HEK293 (cell line): ENCODE data around the gene DLG1.
"Not testable (repeated sequence)": the region's sequence is repeated elsewhere in the genome, so short reads cannot be mapped to it uniquely, and the experiment has no call there.

Source experiments
- CTCF ChIA-PET: fragments of 350-600 bp; formaldehyde crosslinking; extraction: SDS; loops from one replicate; lab custom pipeline; 2021; ENCODE audit warnings: antibody characterized with exemption; lab: Yijun Ruan, JAX
- POLR2A ChIA-PET: fragments of 300-600 bp; formaldehyde crosslinking; extraction: SDS; loops from one replicate; lab custom pipeline; 2020; ENCODE audit warnings: antibody characterized with exemption, inconsistent platforms; lab: Yijun Ruan, JAX
- H3K27ac ChIP-seq: fragments of 200-500 bp; sonication (Bioruptor generic); 2 replicates; pipeline ENCODE4 v1.5.1; 2014; ENCODE audit warnings: low read depth, low read length, control low read depth, inconsistent platforms; ENCODE audit errors: extremely low read depth
- H3K36me3 ChIP-seq, 2 experiments: fragments of 200-500 bp in 1 of 2; sonication (Bioruptor generic) in 1 of 2; 1 replicate in 1 of 2; 2 replicates in 1 of 2; pipeline ENCODE4 v1.5.1; 2014 to 2017; ENCODE audit warnings: inconsistent platforms in 2 of 2, low read length in 2 of 2; ENCODE audit not compliant: control insufficient read depth in 2 of 2, insufficient read depth in 1 of 2
- H3K4me1 ChIP-seq: fragments of 200-500 bp; sonication (Bioruptor generic); 2 replicates; pipeline ENCODE4 v1.5.1; 2014; ENCODE audit warnings: mild to moderate bottlenecking, low read length, inconsistent platforms; ENCODE audit not compliant: control insufficient read depth, insufficient read depth
- H3K4me3 ChIP-seq: 2 replicates; pipeline ENCODE4 v1.5.1; 2011; ENCODE audit warnings: low read depth, mild to moderate bottlenecking, control low read depth, low read length, moderate library complexity
- H3K9me3 ChIP-seq: fragments of 200-500 bp; sonication (Bioruptor generic); 2 replicates; pipeline ENCODE4 v1.5.1; 2014; ENCODE audit warnings: low read depth, low read length, inconsistent platforms; ENCODE audit not compliant: control insufficient read depth, insufficient read depth
- KLF16 ChIP-seq: fragments of 450-650 bp; formaldehyde crosslinking; IDR thresholded peaks from 2 replicates; pipeline ENCODE4 v1.5.1; 2017; ENCODE audit warnings: missing biosample characterization, missing genetic modification characterization
- SCRT2 ChIP-seq: fragments of 450-650 bp; formaldehyde crosslinking; IDR thresholded peaks from 2 replicates; pipeline ENCODE4 v1.5.1; 2016; ENCODE audit warnings: missing biosample characterization, missing genetic modification characterization
- ZNF155 ChIP-seq: fragments of 450-650 bp; formaldehyde crosslinking; IDR thresholded peaks from 2 replicates; pipeline ENCODE4 v1.5.1; 2016; ENCODE audit warnings: missing biosample characterization, missing genetic modification characterization
- ZNF223 ChIP-seq: fragments of 450-650 bp; formaldehyde crosslinking; IDR thresholded peaks from 2 replicates; pipeline ENCODE4 v1.5.1; 2016; ENCODE audit warnings: missing biosample characterization, missing genetic modification characterization
- ZNF23 ChIP-seq: fragments of 450-650 bp; formaldehyde crosslinking; IDR thresholded peaks from 2 replicates; pipeline ENCODE4 v1.5.1; 2016; ENCODE audit warnings: missing biosample characterization, missing genetic modification characterization, borderline replicate concordance
- ZNF24 ChIP-seq: fragments of 450-650 bp; formaldehyde crosslinking; IDR thresholded peaks from 2 replicates; pipeline ENCODE4 v1.5.1; 2016; ENCODE audit warnings: missing biosample characterization, missing genetic modification characterization
- ZNF280D ChIP-seq: fragments of 450-650 bp; formaldehyde crosslinking; IDR thresholded peaks from 2 replicates; pipeline ENCODE4 v1.5.1; 2016; ENCODE audit warnings: missing biosample characterization, missing genetic modification characterization
- ZNF335 ChIP-seq: fragments of 450-650 bp; formaldehyde crosslinking; conservative IDR thresholded peaks from 2 replicates; pipeline ENCODE4 v1.5.1; 2016; ENCODE audit warnings: missing biosample characterization, missing genetic modification characterization
- ZNF555 ChIP-seq: fragments of 450-650 bp; formaldehyde crosslinking; conservative IDR thresholded peaks from 2 replicates; pipeline ENCODE4 v1.5.1; 2017; ENCODE audit warnings: missing biosample characterization, mild to moderate bottlenecking, missing genetic modification characterization, inconsistent platforms
- ZNF629 ChIP-seq: fragments of 450-650 bp; formaldehyde crosslinking; IDR thresholded peaks from 2 replicates; pipeline ENCODE4 v1.5.1; 2017; ENCODE audit warnings: missing biosample characterization, missing genetic modification characterization
- TF ChIP-seq, protein P1 (sequence below): fragments of 450-650 bp; formaldehyde crosslinking; IDR thresholded peaks from 2 replicates; pipeline ENCODE4 v1.5.1; 2017; ENCODE audit warnings: missing biosample characterization, missing genetic modification characterization
- TF ChIP-seq, protein P2 (sequence below): fragments of 450-650 bp; formaldehyde crosslinking; IDR thresholded peaks from 2 replicates; pipeline ENCODE4 v1.5.1; 2016; ENCODE audit warnings: missing biosample characterization, missing genetic modification characterization
- TF ChIP-seq, protein P3 (sequence below): fragments of 450-650 bp; formaldehyde crosslinking; IDR thresholded peaks from 2 replicates; pipeline ENCODE4 v1.5.1; 2016; ENCODE audit warnings: missing biosample characterization, missing genetic modification characterization
- TF ChIP-seq, protein P4 (sequence below): fragments of 450-650 bp; formaldehyde crosslinking; IDR thresholded peaks from 2 replicates; pipeline ENCODE4 v1.5.1; 2016; ENCODE audit warnings: missing biosample characterization, missing genetic modification characterization

Gene DLG1

DNA sequence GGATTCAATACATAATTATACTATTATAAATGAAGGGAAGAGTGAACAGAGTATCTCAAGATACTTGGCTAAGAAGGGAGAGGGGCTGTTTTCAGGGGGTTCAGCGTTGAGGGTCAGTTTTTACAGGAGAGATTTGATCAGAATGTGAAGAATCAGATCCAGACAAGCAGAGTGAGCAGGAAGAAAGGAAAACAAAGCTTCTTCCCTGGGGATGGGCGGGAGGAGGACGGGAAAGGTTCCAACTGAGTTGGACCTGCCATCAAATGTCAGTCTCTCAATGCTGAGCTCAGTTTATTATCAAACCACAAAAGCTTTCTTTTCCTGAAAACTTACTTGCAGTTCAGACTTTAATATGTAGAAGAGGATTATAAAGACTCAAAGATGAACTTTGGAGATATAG, 262.8 kb downstream of the DLG1 start (continued):
- TF ChIP-seq, protein P1, sequence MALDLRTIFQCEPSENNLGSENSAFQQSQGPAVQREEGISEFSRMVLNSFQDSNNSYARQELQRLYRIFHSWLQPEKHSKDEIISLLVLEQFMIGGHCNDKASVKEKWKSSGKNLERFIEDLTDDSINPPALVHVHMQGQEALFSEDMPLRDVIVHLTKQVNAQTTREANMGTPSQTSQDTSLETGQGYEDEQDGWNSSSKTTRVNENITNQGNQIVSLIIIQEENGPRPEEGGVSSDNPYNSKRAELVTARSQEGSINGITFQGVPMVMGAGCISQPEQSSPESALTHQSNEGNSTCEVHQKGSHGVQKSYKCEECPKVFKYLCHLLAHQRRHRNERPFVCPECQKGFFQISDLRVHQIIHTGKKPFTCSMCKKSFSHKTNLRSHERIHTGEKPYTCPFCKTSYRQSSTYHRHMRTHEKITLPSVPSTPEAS (tag by site-specific recombination), result no peak
- TF ChIP-seq KLF16 (no peak), ZNF155 (tag by site-specific recombination) (no peak)

DNA sequence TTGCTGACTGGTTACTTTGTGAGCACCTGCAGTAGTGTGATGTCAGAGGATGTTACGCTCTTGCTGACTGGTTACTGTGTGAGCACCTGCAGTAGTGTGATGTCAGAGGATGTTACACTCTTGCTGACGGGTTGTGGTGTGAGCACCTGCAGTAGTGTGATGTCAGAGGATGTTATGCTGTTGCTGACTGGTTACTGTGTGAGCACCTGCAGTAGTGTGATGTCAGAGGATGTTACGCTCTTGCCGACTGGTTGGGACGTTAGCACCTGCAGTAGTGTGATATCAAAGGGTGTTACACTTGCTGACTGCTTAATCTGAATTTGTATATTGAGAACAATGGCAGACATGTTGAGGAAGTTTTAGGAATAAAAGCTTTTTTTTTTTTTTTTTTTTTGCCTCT, 263.6 kb downstream of the DLG1 start:
- CTCF ChIA-PET, H3K27ac ChIP-seq, H3K4me3 ChIP-seq, H3K9me3 ChIP-seq, H3K4me1 ChIP-seq, H3K36me3 ChIP-seq: not testable (repeated sequence)
- TF ChIP-seq ZNF629 (tag by site-specific recombination), result peak; percentile 21; the same call in 1 of the 2 replicates
- POLR2A ChIA-PET, result interaction anchor here (0.6 kb wide), 1 partner anchor 371 kb away, joined by 5 read pairs; no protein-coding TSS in a partner anchor

- H3K36me3 ChIP-seq, CTCF ChIA-PET: not testable (repeated sequence)
- TF ChIP-seq, protein P2, sequence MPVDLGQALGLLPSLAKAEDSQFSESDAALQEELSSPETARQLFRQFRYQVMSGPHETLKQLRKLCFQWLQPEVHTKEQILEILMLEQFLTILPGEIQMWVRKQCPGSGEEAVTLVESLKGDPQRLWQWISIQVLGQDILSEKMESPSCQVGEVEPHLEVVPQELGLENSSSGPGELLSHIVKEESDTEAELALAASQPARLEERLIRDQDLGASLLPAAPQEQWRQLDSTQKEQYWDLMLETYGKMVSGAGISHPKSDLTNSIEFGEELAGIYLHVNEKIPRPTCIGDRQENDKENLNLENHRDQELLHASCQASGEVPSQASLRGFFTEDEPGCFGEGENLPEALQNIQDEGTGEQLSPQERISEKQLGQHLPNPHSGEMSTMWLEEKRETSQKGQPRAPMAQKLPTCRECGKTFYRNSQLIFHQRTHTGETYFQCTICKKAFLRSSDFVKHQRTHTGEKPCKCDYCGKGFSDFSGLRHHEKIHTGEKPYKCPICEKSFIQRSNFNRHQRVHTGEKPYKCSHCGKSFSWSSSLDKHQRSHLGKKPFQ (tag by site-specific recombination), result 0 out of 2 replicates have a peak, but pooled peaks have one; percentile 17
- TF ChIP-seq ZNF629 (tag by site-specific recombination), result peak; percentile 45
Observed at GRCh38 chr3:197033764-197034163, 264.6 kb downstream of the DLG1 start.

GRCh38 chr3:197031315-197032285, 266.8 kb downstream of the DLG1 start:
- Histone ChIP-seq H3K9me3 (no peaks in the 10 kb centered on the region), H3K27ac (no peak overlapping the region), H3K4me3 (no peak overlapping the region), H3K4me1 (no peaks in the 10 kb centered on the region), H3K36me3 (peaks cover 0 to 4% of the 10 kb centered on the region in 2 experiments; a peak in 1 of 3 replicates)
- CTCF ChIA-PET, result interaction anchor here (0.6 to 2.9 kb wide), 3 partner anchors 10 to 509 kb away, joined by 3 to 9 read pairs (median 4); no protein-coding TSS in a partner anchor
- POLR2A ChIA-PET, result no interaction called here
- TF ChIP-seq ZNF23 (no peak), ZNF223 (tag by site-specific recombination) (no peak), ZNF24 (tag by site-specific recombination) (peak; percentile 60; the same call in 1 of the 2 replicates), SCRT2 (tag by site-specific recombination) (no peak), ZNF555 (no peak), ZNF335 (tag by site-specific recombination) (peak; percentile 69), ZNF629 (tag by site-specific recombination) (peak; percentile 93), ZNF280D (0 out of 2 replicates have a peak, but pooled peaks have one; percentile 9)
- TF ChIP-seq, protein P3, sequence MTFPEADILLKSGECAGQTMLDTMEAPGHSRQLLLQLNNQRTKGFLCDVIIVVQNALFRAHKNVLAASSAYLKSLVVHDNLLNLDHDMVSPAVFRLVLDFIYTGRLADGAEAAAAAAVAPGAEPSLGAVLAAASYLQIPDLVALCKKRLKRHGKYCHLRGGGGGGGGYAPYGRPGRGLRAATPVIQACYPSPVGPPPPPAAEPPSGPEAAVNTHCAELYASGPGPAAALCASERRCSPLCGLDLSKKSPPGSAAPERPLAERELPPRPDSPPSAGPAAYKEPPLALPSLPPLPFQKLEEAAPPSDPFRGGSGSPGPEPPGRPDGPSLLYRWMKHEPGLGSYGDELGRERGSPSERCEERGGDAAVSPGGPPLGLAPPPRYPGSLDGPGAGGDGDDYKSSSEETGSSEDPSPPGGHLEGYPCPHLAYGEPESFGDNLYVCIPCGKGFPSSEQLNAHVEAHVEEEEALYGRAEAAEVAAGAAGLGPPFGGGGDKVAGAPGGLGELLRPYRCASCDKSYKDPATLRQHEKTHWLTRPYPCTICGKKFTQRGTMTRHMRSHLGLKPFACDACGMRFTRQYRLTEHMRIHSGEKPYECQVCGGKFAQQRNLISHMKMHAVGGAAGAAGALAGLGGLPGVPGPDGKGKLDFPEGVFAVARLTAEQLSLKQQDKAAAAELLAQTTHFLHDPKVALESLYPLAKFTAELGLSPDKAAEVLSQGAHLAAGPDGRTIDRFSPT (tag by site-specific recombination), result peak; percentile 83
- TF ChIP-seq, protein P4, sequence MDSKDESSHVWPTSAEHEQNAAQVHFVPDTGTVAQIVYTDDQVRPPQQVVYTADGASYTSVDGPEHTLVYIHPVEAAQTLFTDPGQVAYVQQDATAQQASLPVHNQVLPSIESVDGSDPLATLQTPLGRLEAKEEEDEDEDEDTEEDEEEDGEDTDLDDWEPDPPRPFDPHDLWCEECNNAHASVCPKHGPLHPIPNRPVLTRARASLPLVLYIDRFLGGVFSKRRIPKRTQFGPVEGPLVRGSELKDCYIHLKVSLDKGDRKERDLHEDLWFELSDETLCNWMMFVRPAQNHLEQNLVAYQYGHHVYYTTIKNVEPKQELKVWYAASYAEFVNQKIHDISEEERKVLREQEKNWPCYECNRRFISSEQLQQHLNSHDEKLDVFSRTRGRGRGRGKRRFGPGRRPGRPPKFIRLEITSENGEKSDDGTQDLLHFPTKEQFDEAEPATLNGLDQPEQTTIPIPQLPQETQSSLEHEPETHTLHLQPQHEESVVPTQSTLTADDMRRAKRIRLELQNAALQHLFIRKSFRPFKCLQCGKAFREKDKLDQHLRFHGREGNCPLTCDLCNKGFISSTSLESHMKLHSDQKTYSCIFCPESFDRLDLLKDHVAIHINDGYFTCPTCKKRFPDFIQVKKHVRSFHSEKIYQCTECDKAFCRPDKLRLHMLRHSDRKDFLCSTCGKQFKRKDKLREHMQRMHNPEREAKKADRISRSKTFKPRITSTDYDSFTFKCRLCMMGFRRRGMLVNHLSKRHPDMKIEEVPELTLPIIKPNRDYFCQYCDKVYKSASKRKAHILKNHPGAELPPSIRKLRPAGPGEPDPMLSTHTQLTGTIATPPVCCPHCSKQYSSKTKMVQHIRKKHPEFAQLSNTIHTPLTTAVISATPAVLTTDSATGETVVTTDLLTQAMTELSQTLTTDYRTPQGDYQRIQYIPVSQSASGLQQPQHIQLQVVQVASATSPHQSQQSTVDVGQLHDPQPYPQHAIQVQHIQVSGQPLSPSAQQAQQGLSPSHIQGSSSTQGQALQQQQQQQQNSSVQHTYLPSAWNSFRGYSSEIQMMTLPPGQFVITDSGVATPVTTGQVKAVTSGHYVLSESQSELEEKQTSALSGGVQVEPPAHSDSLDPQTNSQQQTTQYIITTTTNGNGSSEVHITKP (tag by site-specific recombination), result peak; percentile 79

More at GRCh38 chr3:197033764-197034163, 264.6 kb downstream of the DLG1 start:
- POLR2A ChIA-PET, H3K4me3 ChIP-seq, H3K4me1 ChIP-seq, H3K9me3 ChIP-seq, H3K27ac ChIP-seq: not testable (repeated sequence)
